OCI-LY3 (cell line): ENCODE results near the gene PRMT6.

Source experiments
- CTCF ChIP-seq: fragments of 200-600, 300-600 bp; sonication (generic); IDR thresholded peaks from 2 replicates; pipeline ENCODE4 v1.5.1; 2014; ENCODE audit warnings: antibody characterized with exemption, low read length, low read depth
- EZH2phosphoT487 ChIP-seq: fragments of 200-600 bp; shearing (Covaris generic); IDR thresholded peaks from 2 replicates; pipeline ENCODE4 v1.6.1; 2018; ENCODE audit warnings: antibody characterized with exemption, mixed run types, low read depth

- no peak for TF ChIP-seq CTCF
- TF ChIP-seq EZH2phosphoT487, result no peak
Measured at GRCh38 chr1:107057197-107058133, 991 bp downstream of the PRMT6 start.
